SK-MEL-5 (cell line): Measurements from ENCODE around the gene RDH5. TPM values are rescaled to one million over a fixed set of nuclear protein-coding genes. Genes with fewer than 3 reads are reported as not detected.
A peak's percentile ranks its signal among the peaks of the same experiment; 100 is the strongest.

Experiments used
- DNase-seq: peaks from one replicate; pipeline ENCODE4 v3.0.0-alpha.2; 2016; ENCODE audit warnings: low read depth, low spot score
- in situ Hi-C: cut with HindIII; loops from 2 replicates; pipeline ENCODE4 v1.10.0; 2016; ENCODE audit warnings: low sequenced_read_pairs, high pct_unique_total_duplicates, low pct_unique_long_range_greater_than_20kb
- polyA plus RNA-seq, 2 experiments: library from polyadenylated mRNA; depleted of rRNA; stranded (reverse); fragments of >200 nt; gene quantifications; 2 replicates each; pipeline ENCODE4 v1.2.3, GENCODE V29; 2015
- total RNA-seq: library from RNA; depleted of rRNA; stranded (reverse); fragments of >200 nt; shearing (Covaris generic); gene quantifications from 2 replicates; pipeline ENCODE4 v1.2.3, GENCODE V29; 2014; rRNA removed

Gene RDH5
- total RNA-seq = 2.3 and 3.0 TPM in 2 replicates
- 2.0 and 3.1 TPM in 2 replicates for polyA plus RNA-seq (2015; cell fraction: cytosol; rRNA removed)
- 9.0 and 16.1 TPM in 2 replicates for polyA plus RNA-seq (2015; cell fraction: nucleus; rRNA removed)

DNA sequence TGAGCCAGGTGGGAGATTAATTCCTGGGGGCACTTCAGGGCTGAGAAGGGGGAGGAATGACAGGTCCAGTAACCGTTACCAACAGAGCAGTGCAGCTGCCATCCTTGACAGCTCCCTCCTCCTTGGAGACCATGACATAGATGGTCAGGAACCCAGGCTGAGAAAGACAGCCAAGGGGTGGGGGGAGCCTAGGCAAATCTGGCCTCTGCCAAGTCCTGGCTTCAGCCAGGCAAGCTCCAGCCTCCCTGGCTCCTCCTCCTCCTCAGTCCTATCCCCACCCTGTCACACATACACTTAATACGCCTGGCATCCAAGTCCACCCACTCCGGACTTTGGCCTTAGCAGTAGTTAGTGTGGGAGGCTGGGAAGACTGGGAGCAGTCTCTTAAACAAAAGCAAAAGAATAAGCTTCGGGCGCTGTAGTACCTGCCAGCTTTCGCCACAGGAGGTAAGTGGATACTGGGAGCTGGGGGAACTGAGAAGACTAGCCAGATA is at the start of gene RDH5:
Gene RDH5 (plus strand): TSS at position 323 of the 494 bp plus-strand sequence. CDS start 792 bp downstream, outside the sequence.
- in situ Hi-C loops = no loop called here

GRCh38 chr12:55671746-55672145 is 48.4 kb upstream of the RDH5 start:
- DNase-seq = no peak
- in situ Hi-C loops = no loop called here

More for the DNA sequence above, at the start of gene RDH5:
- no peak for DNase-seq

GRCh38 chr12:55673638-55674037 is 46.6 kb upstream of the RDH5 start:
- in situ Hi-C loops = no loop called here
- DNase-seq = no peak

DNA sequence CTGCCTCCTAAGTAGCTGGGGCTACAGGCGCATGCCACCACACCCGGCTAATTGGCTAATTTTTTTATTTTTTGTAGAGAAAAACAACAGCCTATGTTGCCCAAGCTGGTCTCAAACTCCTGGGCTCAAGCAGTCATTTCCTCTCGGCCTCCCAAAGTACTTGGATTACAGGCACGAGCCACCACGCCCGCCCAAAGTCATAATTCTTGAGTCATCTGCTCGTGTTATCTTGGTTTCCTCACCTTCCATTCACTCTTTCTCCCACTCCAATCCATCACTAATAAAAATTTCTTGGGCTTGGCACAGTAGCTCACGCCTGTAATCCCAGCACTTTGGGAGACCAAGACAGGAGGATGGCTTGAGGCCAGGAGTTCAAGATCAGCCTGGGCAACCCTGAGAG is 44.5 kb upstream of the RDH5 start:
- DNase-seq = no peak
- in situ Hi-C loops = no loop called here

DNA sequence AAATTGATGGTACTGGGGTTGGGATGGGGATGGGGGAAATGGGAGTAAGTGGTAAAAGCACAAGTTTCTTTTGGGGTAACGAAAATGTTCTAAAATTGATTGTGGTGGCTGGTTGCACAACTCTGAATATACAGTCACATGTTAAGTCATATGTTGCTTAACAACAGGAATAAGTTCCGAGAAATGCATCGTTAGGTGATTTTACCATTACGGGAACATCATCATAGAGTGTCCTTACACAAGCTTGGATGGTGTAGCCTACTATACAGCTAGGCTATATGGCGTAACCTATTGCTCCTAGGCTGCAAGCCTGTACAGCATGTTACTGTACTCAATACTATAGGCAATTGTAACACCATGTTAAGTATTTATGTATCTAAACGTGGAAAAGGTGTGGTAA is 43.5 kb upstream of the RDH5 start:
- no peak for DNase-seq
- in situ Hi-C loops = no loop called here

- in situ Hi-C loops = no loop called here
- no peak for DNase-seq
Measured at GRCh38 chr12:55679691-55680090, 40.5 kb upstream of the RDH5 start.

DNA sequence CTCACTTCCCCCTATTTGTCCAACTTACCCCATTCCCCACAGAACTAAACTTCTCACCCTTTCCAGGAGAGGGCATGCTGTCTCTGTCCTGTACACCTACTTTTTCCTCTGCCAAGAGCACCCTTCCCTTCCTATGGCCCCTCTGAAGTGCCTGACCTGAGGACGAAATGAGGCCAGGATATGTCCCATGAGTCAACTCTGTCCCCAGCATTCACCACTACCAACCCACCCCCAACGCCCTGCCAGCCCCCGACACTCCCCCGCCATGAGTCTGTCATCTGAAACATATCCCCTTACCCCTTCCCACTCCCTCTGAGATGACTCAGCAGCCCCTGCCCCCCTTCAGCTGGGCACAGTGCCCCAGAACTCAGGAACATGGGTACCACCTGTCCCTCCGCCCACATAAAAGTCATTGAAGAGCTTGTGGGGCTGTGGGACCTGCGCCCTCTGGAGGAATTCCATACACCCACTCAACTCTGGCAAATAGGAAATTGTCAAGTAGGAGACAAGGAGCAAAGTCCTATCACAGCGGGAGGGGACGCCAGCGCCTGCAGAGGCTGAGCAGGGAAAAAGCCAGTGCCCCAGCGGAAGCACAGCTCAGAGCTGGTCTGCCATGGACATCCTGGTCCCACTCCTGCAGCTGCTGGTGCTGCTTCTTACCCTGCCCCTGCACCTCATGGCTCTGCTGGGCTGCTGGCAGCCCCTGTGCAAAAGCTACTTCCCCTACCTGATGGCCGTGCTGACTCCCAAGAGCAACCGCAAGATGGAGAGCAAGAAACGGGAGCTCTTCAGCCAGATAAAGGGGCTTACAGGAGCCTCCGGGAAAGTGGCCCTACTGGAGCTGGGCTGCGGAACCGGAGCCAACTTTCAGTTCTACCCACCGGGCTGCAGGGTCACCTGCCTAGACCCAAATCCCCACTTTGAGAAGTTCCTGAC is 38.8 kb upstream of the RDH5 start:
- DNase-seq = peak; percentile 83
- in situ Hi-C loops = no loop called here

DNA sequence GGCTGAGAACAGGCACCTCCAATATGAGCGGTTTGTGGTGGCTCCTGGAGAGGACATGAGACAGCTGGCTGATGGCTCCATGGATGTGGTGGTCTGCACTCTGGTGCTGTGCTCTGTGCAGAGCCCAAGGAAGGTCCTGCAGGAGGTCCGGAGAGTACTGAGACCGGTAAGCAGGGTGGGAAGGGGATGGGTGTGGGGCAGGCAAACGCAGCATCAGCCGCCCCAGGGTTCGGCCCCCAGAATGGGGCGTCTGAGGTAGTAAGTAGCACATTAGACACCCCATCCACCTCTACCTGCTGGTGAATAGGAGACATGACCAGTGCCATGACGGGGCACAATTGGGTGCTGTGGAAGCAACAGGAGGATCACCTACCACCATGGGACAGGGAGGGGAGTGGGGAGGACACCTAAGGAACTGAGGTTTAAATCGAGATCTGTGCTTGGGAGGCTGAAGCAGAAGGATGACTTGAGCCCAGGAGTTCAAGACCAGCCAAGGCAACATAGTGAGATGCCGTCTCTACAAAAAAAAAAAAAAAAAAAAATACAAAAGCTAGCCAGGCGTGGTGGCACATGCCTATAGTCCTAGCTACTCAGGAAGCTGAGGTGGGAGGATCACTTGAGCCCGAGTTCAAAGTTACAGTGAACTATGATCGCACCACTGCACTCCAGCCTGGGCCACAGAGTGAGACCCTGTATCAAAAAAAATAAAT is 38.0 kb upstream of the RDH5 start:
- in situ Hi-C loops = no loop called here
- no peak for DNase-seq

GRCh38 chr12:55683676-55684075 is 36.5 kb upstream of the RDH5 start:
- in situ Hi-C loops = no loop called here
- no peak for DNase-seq

- no peak for DNase-seq
- in situ Hi-C loops = no loop called here
Measured at GRCh38 chr12:55684761-55685370, 35.3 kb upstream of the RDH5 start.

GRCh38 chr12:55685671-55686070 is 34.5 kb upstream of the RDH5 start:
- in situ Hi-C loops = no loop called here
- DNase-seq = no peak

DNA sequence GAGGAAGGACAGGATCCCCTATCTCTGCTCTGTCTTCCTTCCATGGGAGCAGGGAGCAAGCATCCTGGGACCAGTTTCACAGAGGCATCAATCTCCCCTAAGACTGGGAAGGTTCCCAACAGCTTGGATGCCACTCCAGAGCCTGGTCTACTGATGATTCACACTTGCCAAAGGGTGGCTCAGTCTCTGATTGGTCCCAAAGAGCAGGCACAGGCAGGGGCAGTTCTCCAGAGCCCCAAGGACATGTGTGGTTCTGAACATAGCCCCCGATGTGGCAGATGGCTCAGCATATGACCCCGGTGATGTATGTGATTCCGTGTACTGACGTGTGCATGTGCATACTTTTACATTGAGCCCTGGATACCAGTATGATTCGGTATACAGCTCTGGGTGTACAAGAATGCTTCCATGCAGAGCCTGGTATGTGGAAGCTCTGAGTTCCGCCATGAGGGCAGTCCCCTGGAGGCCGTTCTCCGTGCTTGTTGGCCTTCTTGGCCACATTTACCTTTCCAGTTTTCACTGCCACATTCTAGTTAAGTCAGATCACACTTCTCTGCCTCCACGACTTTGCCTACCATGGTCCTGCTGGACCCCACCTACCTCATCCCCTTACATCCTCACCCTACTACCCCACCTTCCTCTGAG is 33.7 kb upstream of the RDH5 start:
- DNase-seq = no peak
- in situ Hi-C loops = no loop called here

GRCh38 chr12:55687746-55688145 is 32.4 kb upstream of the RDH5 start:
- DNase-seq = no peak
- in situ Hi-C loops = no loop called here

DNA sequence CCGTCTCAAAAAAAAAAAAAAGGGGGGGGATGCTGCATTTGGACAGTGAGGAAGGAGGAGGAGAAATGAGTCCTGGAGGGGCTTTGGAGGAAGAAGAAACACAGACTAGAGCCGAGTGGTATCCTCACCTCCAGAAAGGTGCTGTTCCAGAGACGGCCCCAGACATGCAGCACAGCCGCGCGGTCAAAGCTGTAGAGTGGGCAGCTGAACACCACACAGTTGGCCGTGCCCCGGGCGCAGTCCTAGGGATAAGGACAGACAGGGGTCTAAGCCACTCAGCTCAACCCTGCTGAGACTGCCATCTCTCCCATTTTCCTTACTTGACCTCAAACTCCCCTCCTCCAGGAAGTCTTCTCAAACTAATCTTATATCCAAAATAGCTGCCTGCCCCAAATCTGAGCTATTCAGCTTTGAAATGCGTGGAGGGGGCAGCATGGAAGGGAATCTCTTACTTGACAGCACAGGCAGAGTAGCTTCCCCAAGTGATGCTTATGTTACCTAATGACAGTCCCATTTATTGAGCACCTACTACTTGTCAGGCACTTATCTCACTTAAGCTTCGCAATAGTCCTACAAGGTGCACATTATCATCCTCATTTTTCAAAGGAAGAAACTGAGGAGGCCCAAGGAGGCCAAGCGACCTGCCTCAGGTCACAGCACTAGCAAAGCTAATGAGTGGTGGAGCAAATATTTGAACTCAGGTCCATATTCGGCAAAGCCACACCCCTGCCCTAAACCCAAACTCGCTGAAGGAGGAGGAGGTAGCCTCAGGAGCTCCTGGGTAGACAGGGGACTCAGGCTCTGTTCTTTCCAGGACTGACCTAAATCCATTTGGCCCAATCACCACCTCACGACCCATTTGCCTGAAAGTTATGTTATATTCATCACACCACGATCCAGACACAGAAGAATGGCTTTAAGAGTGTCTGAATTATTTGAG is 31.2 kb upstream of the RDH5 start:
- no peak for DNase-seq
- in situ Hi-C loops = no loop called here

DNA sequence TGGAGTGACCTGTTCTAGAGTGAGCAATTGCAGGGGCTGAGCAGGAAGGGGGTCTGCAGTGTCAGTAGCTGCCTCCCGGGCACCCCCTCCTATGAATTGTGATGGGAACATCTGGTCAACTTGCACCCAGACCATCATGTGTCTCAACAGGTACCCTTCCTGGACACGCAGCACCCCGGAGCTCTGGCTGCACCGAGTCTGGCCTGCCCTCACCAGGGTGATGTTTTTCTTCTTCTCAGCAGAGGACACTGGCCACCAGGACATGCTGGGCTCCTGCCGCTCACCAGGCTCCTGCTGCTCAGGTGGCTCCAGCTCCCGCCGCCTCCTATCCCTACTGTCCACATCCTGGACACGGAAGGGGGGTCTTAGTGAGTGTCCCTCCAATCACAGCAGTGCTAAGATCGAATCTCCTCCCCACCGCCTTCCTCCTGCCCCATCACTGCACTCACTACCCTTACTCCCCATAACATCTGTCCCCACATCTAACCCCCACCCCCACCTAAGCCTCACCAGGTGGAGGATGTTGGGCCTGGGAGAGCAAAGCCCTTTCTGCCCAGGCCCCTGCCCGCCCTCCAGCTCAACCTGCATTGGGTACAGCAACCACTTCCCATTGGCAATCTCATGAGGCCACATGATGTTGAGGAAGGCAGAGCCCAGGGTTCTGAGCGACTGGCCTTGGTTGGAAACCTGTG is 27.4 kb upstream of the RDH5 start:
- in situ Hi-C loops = no loop called here
- DNase-seq = no peak
